HL-60 (cell line): ENCODE results near the gene ACSM2A.
"Not testable (repeated sequence)": the region's sequence is repeated elsewhere in the genome, so short reads cannot be mapped to it uniquely, and the experiment has no call there.

Experiments
- DNase-seq, 2 experiments: peaks; one replicate each; pipeline ENCODE4 v3.0.0-alpha.2; 2010 to 2020; ENCODE audit warnings: low read depth in 1 of 2, low spot score in 1 of 2
- H3K27ac ChIP-seq: fragments of 250-450 bp; sonication (Bioruptor Pico); replicated peaks from 2 replicates; pipeline ENCODE4 v1.5.1; 2020; ENCODE audit warnings: mild to moderate bottlenecking, moderate library complexity
- H3K27me3 ChIP-seq: fragments of 250-450 bp; sonication (Bioruptor Pico); 2 replicates; pipeline ENCODE4 v1.5.1; 2021; ENCODE audit warnings: mild to moderate bottlenecking, moderate library complexity; ENCODE audit not compliant: insufficient read depth, poor library complexity, severe bottlenecking
- H3K4me3 ChIP-seq: replicated peaks from 2 replicates; pipeline ENCODE4 v1.5.1; 2011; ENCODE audit warnings: mild to moderate bottlenecking, control low read depth, low read length; ENCODE audit not compliant: insufficient read depth
- CTCF ChIP-seq: IDR thresholded peaks from one replicate; pipeline ENCODE4 v1.5.1; 2011; ENCODE audit warnings: low read length, control low read depth, inconsistent platforms; ENCODE audit not compliant: insufficient read depth
- GABPA ChIP-seq: IDR thresholded peaks from 2 replicates; pipeline ENCODE4 v1.6.1; 2012; ENCODE audit warnings: low read depth
- POLR2AphosphoS5 ChIP-seq: IDR thresholded peaks from 2 replicates; pipeline ENCODE4 v1.6.1; 2012; ENCODE audit warnings: low read depth
- REST ChIP-seq: IDR thresholded peaks from 2 replicates; pipeline ENCODE4 v1.6.1; 2012; ENCODE audit warnings: low read depth; ENCODE audit not compliant: insufficient replicate concordance
- SPI1 ChIP-seq: IDR thresholded peaks from 2 replicates; pipeline ENCODE4 v1.6.1; 2012; ENCODE audit warnings: low read depth, mild to moderate bottlenecking, borderline replicate concordance

The ACSM2A gene

GRCh38 chr16:20483989-20484388 is 32.7 kb downstream of the ACSM2A start:
- not testable (repeated sequence) for H3K4me3 ChIP-seq, DNase-seq, H3K27ac ChIP-seq, H3K27me3 ChIP-seq

DNA sequence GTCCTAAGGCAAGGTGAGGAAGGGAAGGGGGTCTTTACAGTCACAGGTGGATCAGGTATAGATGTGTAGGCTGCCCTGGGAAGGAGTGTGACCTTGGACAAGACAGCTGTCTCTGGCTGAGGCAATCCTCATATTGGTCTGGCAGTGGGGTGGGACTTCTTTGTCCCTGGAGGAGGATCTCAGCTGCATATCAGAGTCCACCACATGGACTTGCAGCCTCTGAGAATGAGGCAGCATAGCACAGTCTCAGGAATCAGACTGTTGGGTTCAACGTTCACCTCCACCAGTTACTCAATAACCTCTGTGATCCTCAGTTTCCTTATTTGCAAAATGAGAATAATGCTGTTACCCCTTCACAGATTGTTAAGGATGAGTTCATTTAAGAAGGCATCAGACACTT is 33.4 kb downstream of the ACSM2A start:
- no peak overlapping the region for H3K27ac ChIP-seq

DNA sequence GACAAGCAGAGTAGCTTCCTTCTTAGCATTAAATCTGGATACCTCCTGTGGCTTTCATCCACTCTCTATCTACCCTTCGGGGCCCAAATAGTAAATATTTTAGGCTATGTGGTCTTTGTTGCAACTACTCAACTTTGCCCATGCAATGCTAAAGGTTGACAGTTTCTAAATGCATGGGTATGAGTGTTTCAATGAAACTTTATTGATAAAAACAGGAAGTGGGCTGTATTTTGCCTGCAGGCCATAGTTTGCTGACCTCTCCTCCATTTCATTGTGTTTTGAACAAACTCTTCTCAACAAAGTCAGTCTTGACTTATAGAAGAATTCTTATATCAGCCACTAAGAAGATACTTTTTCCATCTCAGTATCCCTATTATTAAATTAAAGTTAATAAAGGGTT is 34.1 kb downstream of the ACSM2A start:
- DNase-seq: no peak
- no peak overlapping the region for H3K4me3 ChIP-seq
- no peak overlapping the region for H3K27ac ChIP-seq
- no peaks in the 10 kb centered on the region for H3K27me3 ChIP-seq
- TF ChIP-seq REST: no peak
- TF ChIP-seq SPI1: no peak
- TF ChIP-seq POLR2AphosphoS5: no peak
- TF ChIP-seq CTCF: no peak
- no peak for TF ChIP-seq GABPA

More for the DNA sequence above, 33.4 kb downstream of the ACSM2A start:
- DNase-seq: no peak
- Histone ChIP-seq H3K4me3 (no peak overlapping the region), H3K27me3 (no peaks in the 10 kb centered on the region)
- TF ChIP-seq CTCF (no peak), GABPA (no peak), REST (no peak), SPI1 (no peak), POLR2AphosphoS5 (no peak)

DNA sequence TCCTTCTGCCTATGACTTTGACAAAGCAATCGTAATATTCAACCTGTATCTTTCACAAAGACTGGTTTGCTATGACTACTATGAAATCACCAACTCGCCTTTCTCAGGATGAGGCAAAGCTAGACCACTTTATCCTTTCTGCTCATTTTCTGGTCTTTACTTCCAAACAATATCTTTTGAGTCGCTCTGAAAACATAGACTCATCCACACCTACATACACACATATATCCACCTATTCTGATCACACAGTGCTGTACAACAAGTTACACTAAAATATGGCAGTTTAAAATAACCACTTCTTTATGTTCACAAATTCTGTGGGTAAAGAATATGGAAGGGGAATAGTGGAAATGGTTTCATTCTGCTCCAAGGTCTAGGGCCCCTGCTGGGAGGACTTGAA is 39.7 kb downstream of the ACSM2A start:
- H3K27ac ChIP-seq, H3K4me3 ChIP-seq, H3K27me3 ChIP-seq, DNase-seq: not testable (repeated sequence)

DNA sequence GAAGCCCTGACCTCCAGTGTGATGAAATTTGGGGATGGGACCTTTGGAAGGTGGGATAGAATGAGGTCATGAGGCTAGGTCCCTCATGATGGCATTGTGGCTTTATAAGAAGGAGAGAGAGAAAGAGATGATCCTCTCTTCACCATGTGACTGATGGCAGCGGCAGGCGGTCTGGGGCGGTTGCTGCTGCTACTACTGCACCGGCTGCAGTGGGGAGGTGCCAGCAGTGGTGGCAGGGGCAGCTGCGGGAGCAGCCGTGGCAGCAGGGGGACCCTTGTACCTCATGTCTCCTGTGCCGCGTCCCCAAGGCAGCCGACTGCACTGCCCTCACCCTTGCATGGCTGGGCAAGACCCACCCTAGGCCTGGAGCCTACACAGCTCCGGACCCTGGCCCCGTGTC is 40.1 kb downstream of the ACSM2A start:
- H3K4me3 ChIP-seq, DNase-seq, H3K27ac ChIP-seq, H3K27me3 ChIP-seq: not testable (repeated sequence)

DNA sequence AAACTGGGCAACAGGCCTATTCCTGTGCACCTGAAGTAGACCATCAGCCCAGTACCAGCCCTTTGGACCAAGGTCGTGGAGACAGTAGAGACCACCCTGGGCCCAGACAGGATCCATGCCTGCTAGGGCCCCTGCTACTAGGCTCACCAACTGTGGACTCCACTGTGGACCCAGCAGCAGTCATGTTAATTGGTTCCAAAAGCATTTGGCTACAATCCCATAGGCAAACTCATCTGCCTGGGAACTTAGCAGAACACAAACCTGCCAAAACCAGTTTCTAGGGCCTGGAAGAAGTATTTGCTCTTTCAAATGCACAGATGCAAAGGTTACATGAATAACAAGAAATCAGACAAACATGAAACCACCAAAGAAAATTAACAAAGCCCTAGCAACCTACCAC is 53.1 kb downstream of the ACSM2A start:
- no peaks in the 10 kb centered on the region for H3K27me3 ChIP-seq
- H3K27ac ChIP-seq: no peak overlapping the region
- no peak overlapping the region for H3K4me3 ChIP-seq
- no peak for DNase-seq
- TF ChIP-seq SPI1 (no peak), CTCF (no peak)
